Measurements from ENCODE around the gene MAT1A. TPM values are rescaled to one million over a fixed set of nuclear protein-coding genes. Genes with fewer than 3 reads are reported as not detected.
"Not testable (repeated sequence)": the region's sequence is repeated elsewhere in the genome, so short reads cannot be mapped to it uniquely, and the experiment has no call there.

Gene MAT1A
- total RNA-seq, 1 experiment from 2014 or later: 1.6 TPM

DNA sequence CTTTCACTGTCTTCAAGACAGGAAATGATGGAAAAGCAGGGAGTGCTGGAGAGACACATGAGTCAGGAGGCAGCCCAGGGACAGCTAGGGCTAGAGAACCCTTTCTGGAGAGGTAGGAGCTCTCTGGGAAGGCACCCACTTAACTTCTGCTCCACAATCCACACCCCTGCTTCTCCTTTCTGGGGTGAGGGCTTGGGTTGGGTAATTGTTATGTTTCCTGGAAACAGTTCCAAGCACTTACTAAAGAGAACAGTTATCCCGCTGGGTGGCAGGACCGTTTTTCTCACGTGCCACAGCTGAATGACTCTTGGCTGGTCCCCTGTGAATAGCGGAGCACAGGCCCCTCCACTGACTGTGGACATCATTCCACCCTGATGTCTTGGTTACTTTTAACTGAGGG is 39.6 kb downstream of the MAT1A start:
- intact Hi-C loops (cut with micrococcal nuclease): loop anchor here (10.0 kb wide), 3 partner anchors 195 to 285 kb away; partner anchors contain the start of gene SH2D4B
- BruUV-seq (replicated peaks); RAD21 ChIA-PET (ENCODE audit: low non-redundant PET in 1 of 2, low total read pairs in 2 of 2, uncharacterized antibody in 2 of 2, unreplicated experiment in 2 of 2); H3K27me3 ChIP-seq (ENCODE audit: insufficient read depth, low read length); H3K4me1 ChIP-seq (ENCODE audit: control insufficient read depth in 1 of 2, insufficient read depth in 2 of 2, low read length in 2 of 2); H3K4me3 ChIP-seq (replicated peaks in 1 of 2; ENCODE audit: low read depth in 1 of 2, low read length in 2 of 2); H3K36me3 ChIP-seq (ENCODE audit: control insufficient read depth in 1 of 2, insufficient read depth in 2 of 2, low read length in 2 of 2); H4K20me1 ChIP-seq (ENCODE audit: insufficient read depth); H2AFZ ChIP-seq (ENCODE audit: low read depth, low read length, poor library complexity, severe bottlenecking); DNase-seq (ENCODE audit: low read depth, low spot score); H3K9ac ChIP-seq (ENCODE audit: low read length); H3K9me2 ChIP-seq (ENCODE audit: insufficient read depth); H3K79me2 ChIP-seq (ENCODE audit: insufficient read depth, low read length); CTCF ChIA-PET; ATAC-seq; POLR2A ChIA-PET; H3K4me2 ChIP-seq (ENCODE audit: low read length); H3K9me3 ChIP-seq (ENCODE audit: control insufficient read depth in 1 of 2, insufficient read depth in 1 of 2, low read depth in 1 of 2, low read length in 2 of 2); H3K27ac ChIP-seq (ENCODE audit: low read depth, low read length): not testable (repeated sequence)

DNA sequence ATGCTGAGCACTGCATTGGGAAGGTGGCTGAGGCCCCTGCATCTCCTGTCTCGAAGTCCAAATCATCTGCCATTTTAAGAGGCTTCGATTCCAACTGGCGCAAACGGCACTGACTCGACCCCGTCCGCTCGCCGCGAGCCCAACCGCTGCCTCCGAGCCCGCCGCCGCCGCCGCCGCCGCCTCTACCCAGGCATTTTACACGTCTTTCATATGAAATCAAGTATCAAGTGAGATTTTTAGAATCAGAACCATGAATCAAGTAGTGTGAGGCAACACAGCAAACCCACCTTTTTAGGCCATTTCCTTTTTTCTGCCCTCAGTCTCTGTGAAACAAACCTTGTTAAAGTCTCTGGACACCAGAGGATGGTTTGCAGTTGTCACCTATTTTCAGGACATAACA is 41.8 kb downstream of the MAT1A start:
- H3K27me3 ChIP-seq (ENCODE audit: insufficient read depth, low read length); CTCF ChIA-PET; H3K9me2 ChIP-seq (ENCODE audit: insufficient read depth); H3K9ac ChIP-seq (ENCODE audit: low read length); H3K27ac ChIP-seq (ENCODE audit: low read depth, low read length); H3K9me3 ChIP-seq (ENCODE audit: control insufficient read depth in 1 of 2, insufficient read depth in 1 of 2, low read depth in 1 of 2, low read length in 2 of 2); ATAC-seq; RAD21 ChIA-PET (ENCODE audit: low non-redundant PET in 1 of 2, low total read pairs in 2 of 2, uncharacterized antibody in 2 of 2, unreplicated experiment in 2 of 2); DNase-seq (ENCODE audit: low read depth, low spot score); BruUV-seq (replicated peaks); H2AFZ ChIP-seq (ENCODE audit: low read depth, low read length, poor library complexity, severe bottlenecking); H3K4me1 ChIP-seq (ENCODE audit: control insufficient read depth in 1 of 2, insufficient read depth in 2 of 2, low read length in 2 of 2); intact Hi-C loops (cut with micrococcal nuclease); H3K4me2 ChIP-seq (ENCODE audit: low read length); H3K79me2 ChIP-seq (ENCODE audit: insufficient read depth, low read length); H4K20me1 ChIP-seq (ENCODE audit: insufficient read depth); H3K4me3 ChIP-seq (replicated peaks in 1 of 2; ENCODE audit: low read depth in 1 of 2, low read length in 2 of 2); POLR2A ChIA-PET; H3K36me3 ChIP-seq (ENCODE audit: control insufficient read depth in 1 of 2, insufficient read depth in 2 of 2, low read length in 2 of 2): not testable (repeated sequence)

DNA sequence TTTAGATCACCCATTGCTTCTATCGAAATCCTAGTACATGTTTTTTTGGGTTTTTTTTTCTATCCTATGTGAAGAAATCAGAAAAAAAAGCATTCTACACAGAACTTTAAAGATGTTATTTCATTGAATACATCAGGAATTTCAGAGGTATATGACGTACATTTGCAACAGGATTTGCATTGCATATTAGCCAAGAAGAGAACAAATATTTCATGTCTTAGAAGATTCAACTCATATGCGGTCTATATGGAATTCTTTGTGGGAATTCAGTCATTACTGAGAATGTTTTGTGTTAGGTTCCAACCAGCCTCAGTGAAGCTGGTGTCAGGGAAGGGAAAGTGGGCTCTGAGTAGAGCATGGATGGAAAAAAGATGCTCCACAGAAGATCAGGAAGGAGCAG is 45.1 kb downstream of the MAT1A start:
- DNase-seq (ENCODE audit: low read depth, low spot score); intact Hi-C loops (cut with micrococcal nuclease): not testable (repeated sequence)

DNA sequence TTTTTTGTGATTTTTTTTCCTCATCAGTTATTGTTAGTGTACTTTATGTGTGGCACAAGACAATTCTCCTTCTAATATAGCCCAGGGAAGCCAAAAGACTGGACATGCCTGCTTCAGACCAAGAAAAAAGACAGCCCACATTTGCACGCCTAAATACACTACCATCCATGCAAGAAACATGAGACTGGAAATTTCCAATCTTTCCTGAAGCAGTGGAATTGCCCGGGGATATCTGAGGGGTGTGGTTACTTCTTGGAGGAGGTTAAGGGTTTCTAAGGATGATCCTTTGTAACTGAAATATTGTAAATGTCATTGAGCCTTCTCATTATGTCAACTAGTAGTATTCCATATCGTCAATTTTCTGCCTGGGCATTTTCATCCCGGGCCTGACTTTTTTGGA is 47.1 kb downstream of the MAT1A start:
- DNase-seq (ENCODE audit: low read depth, low spot score); H3K9ac ChIP-seq (ENCODE audit: low read length); BruUV-seq (replicated peaks); POLR2A ChIA-PET; H3K9me2 ChIP-seq (ENCODE audit: insufficient read depth); intact Hi-C loops (cut with micrococcal nuclease); H3K27ac ChIP-seq (ENCODE audit: low read depth, low read length); H4K20me1 ChIP-seq (ENCODE audit: insufficient read depth); H3K4me2 ChIP-seq (ENCODE audit: low read length); ATAC-seq; H3K9me3 ChIP-seq (ENCODE audit: control insufficient read depth in 1 of 2, insufficient read depth in 1 of 2, low read depth in 1 of 2, low read length in 2 of 2); H3K27me3 ChIP-seq (ENCODE audit: insufficient read depth, low read length); H3K36me3 ChIP-seq (ENCODE audit: control insufficient read depth in 1 of 2, insufficient read depth in 2 of 2, low read length in 2 of 2); H3K4me1 ChIP-seq (ENCODE audit: control insufficient read depth in 1 of 2, insufficient read depth in 2 of 2, low read length in 2 of 2); CTCF ChIA-PET; RAD21 ChIA-PET (ENCODE audit: low non-redundant PET in 1 of 2, low total read pairs in 2 of 2, uncharacterized antibody in 2 of 2, unreplicated experiment in 2 of 2); H2AFZ ChIP-seq (ENCODE audit: low read depth, low read length, poor library complexity, severe bottlenecking); H3K79me2 ChIP-seq (ENCODE audit: insufficient read depth, low read length); H3K4me3 ChIP-seq (replicated peaks in 1 of 2; ENCODE audit: low read depth in 1 of 2, low read length in 2 of 2): not testable (repeated sequence)

More for the DNA sequence above, 45.1 kb downstream of the MAT1A start:
- RAD21 ChIA-PET (ENCODE audit: low non-redundant PET in 1 of 2, low total read pairs in 2 of 2, uncharacterized antibody in 2 of 2, unreplicated experiment in 2 of 2); H3K4me2 ChIP-seq (ENCODE audit: low read length); H3K79me2 ChIP-seq (ENCODE audit: insufficient read depth, low read length); ATAC-seq; H3K9ac ChIP-seq (ENCODE audit: low read length); H3K9me2 ChIP-seq (ENCODE audit: insufficient read depth); H3K4me1 ChIP-seq (ENCODE audit: control insufficient read depth in 1 of 2, insufficient read depth in 2 of 2, low read length in 2 of 2); H4K20me1 ChIP-seq (ENCODE audit: insufficient read depth); BruUV-seq (replicated peaks); POLR2A ChIA-PET; H2AFZ ChIP-seq (ENCODE audit: low read depth, low read length, poor library complexity, severe bottlenecking); CTCF ChIA-PET; H3K27me3 ChIP-seq (ENCODE audit: insufficient read depth, low read length); H3K36me3 ChIP-seq (ENCODE audit: control insufficient read depth in 1 of 2, insufficient read depth in 2 of 2, low read length in 2 of 2); H3K9me3 ChIP-seq (ENCODE audit: control insufficient read depth in 1 of 2, insufficient read depth in 1 of 2, low read depth in 1 of 2, low read length in 2 of 2); H3K27ac ChIP-seq (ENCODE audit: low read depth, low read length); H3K4me3 ChIP-seq (replicated peaks in 1 of 2; ENCODE audit: low read depth in 1 of 2, low read length in 2 of 2): not testable (repeated sequence)

DNA sequence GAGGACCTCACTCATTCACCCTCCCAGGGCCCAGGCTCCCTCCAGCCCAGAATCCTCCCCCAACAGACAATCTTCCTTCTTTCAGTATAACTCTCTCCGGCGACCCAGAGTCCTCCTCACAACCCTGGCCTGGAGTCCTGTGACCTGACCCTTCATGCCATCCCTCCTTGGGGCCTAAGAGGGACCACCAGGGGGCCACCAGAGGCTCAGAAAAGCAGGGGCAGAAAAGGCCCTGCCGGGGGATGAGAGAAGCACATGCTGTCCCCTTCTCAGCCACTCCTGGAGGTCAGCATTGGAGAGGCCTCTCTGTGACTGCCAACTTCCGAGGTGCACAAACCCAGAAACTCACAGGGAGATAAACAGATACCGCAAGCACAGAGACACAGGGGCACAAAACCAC is 53.0 kb downstream of the MAT1A start:
- CTCF ChIA-PET, ATAC-seq: not testable (repeated sequence)

More for the DNA sequence above, 53.0 kb downstream of the MAT1A start:
- H3K4me2 ChIP-seq (ENCODE audit: low read length); H3K9me3 ChIP-seq (ENCODE audit: control insufficient read depth in 1 of 2, insufficient read depth in 1 of 2, low read depth in 1 of 2, low read length in 2 of 2); H2AFZ ChIP-seq (ENCODE audit: low read depth, low read length, poor library complexity, severe bottlenecking); H3K79me2 ChIP-seq (ENCODE audit: insufficient read depth, low read length); H4K20me1 ChIP-seq (ENCODE audit: insufficient read depth); H3K27ac ChIP-seq (ENCODE audit: low read depth, low read length); H3K9me2 ChIP-seq (ENCODE audit: insufficient read depth); H3K27me3 ChIP-seq (ENCODE audit: insufficient read depth, low read length); DNase-seq (ENCODE audit: low read depth, low spot score); BruUV-seq (replicated peaks); H3K36me3 ChIP-seq (ENCODE audit: control insufficient read depth in 1 of 2, insufficient read depth in 2 of 2, low read length in 2 of 2); POLR2A ChIA-PET; H3K4me1 ChIP-seq (ENCODE audit: control insufficient read depth in 1 of 2, insufficient read depth in 2 of 2, low read length in 2 of 2); H3K4me3 ChIP-seq (replicated peaks in 1 of 2; ENCODE audit: low read depth in 1 of 2, low read length in 2 of 2); H3K9ac ChIP-seq (ENCODE audit: low read length); RAD21 ChIA-PET (ENCODE audit: low non-redundant PET in 1 of 2, low total read pairs in 2 of 2, uncharacterized antibody in 2 of 2, unreplicated experiment in 2 of 2): not testable (repeated sequence)
- intact Hi-C loops (cut with micrococcal nuclease): loop anchor here (10.0 kb wide), 1 partner anchor 712 kb away; no protein-coding TSS in a partner anchor
